ENCODE measurements around the gene PLIN1.
"Not testable (repeated sequence)": the region's sequence is repeated elsewhere in the genome, so short reads cannot be mapped to it uniquely, and the experiment has no call there.

Gene PLIN1

GRCh38 chr15:89690276-89691218 lies 11.4 kb upstream of the PLIN1 start, which contains the start of the genes PEX11A and WDR93:
Gene PEX11A (minus strand): TSS chr15:89690754. CDS start chr15:89690632, 122 bp downstream.
Gene WDR93 (plus strand): TSS chr15:89690811. CDS start chr15:89701747, 10,936 bp downstream.
- Histone ChIP-seq H3K27me3 (ENCODE audit: insufficient read depth, low read length) (no peaks in the 10 kb centered on the region; the same call in 1 of the 2 replicates), H2AFZ (ENCODE audit: low read length, unreplicated experiment) (peak within 1 kb of the TSS; percentile 98), H3K36me3 (ENCODE audit: insufficient read depth, low read length) (no peaks in the 10 kb centered on the region), H3K4me1 (ENCODE audit: control insufficient read depth, insufficient read depth, low read length, unreplicated experiment) (no peaks in the 10 kb centered on the region), H3K4me3 (ENCODE audit: low read depth, low read length) (peak within 1 kb of the TSS; percentile 91), H3K27ac (ENCODE audit: low read depth, low read length) (no peak within 1 kb of the TSS), H3K79me2 (ENCODE audit: control insufficient read depth, insufficient read depth, low read length, unreplicated experiment) (no peaks in the 10 kb centered on the region)

GRCh38 chr15:89689930-89690275 lies 10.7 kb upstream of the PLIN1 start:
- not testable (repeated sequence) for H3K27ac ChIP-seq (ENCODE audit: low read depth, low read length)

GRCh38 chr15:89686522-89686921 lies 7.4 kb upstream of the PLIN1 start:
- Histone ChIP-seq H2AFZ (ENCODE audit: low read length, unreplicated experiment) (no peak overlapping the region), H3K27me3 (ENCODE audit: insufficient read depth, low read length) (no peaks in the 10 kb centered on the region), H3K36me3 (ENCODE audit: insufficient read depth, low read length) (no peaks in the 10 kb centered on the region), H3K4me3 (ENCODE audit: low read depth, low read length) (no peak overlapping the region), H3K27ac (ENCODE audit: low read depth, low read length) (no peak overlapping the region), H3K79me2 (ENCODE audit: control insufficient read depth, insufficient read depth, low read length, unreplicated experiment) (no peaks in the 10 kb centered on the region), H3K4me1 (ENCODE audit: control insufficient read depth, insufficient read depth, low read length, unreplicated experiment) (no peaks in the 10 kb centered on the region)

More at GRCh38 chr15:89689930-89690275, 10.7 kb upstream of the PLIN1 start:
- peak overlapping the region; percentile 91 for H3K4me3 ChIP-seq (ENCODE audit: low read depth, low read length)
- not testable (repeated sequence) for H3K4me1 ChIP-seq (ENCODE audit: control insufficient read depth, insufficient read depth, low read length, unreplicated experiment); H3K36me3 ChIP-seq (ENCODE audit: insufficient read depth, low read length); H3K27me3 ChIP-seq (ENCODE audit: insufficient read depth, low read length); H3K79me2 ChIP-seq (ENCODE audit: control insufficient read depth, insufficient read depth, low read length, unreplicated experiment)
- peak overlapping the region; percentile 98 for H2AFZ ChIP-seq (ENCODE audit: low read length, unreplicated experiment)

DNA sequence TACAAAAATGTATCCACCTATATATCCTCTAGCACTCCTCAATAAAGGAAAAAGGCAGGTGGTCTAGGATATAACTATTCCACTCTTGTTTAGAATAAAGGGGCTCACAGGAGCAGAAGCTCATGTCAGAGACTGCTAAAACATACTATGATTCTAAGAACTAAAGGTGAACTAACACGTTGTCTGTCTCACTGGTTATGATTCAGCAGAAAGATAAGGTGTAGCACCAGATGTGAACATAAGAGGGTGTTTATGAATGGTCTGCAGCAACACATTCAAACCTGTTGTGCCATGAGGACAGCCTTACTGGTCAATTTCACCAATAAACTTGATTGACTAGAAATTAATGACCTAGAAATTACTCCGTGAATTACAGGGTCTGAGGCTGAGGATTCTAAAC lies 6.8 kb upstream of the PLIN1 start:
- Histone ChIP-seq H3K27me3 (ENCODE audit: insufficient read depth, low read length) (no peaks in the 10 kb centered on the region), H3K4me1 (ENCODE audit: control insufficient read depth, insufficient read depth, low read length, unreplicated experiment) (peaks cover 5% of the 10 kb centered on the region), H3K27ac (ENCODE audit: low read depth, low read length) (no peak overlapping the region), H3K36me3 (ENCODE audit: insufficient read depth, low read length) (no peaks in the 10 kb centered on the region), H2AFZ (ENCODE audit: low read length, unreplicated experiment) (no peak overlapping the region), H3K79me2 (ENCODE audit: control insufficient read depth, insufficient read depth, low read length, unreplicated experiment) (no peaks in the 10 kb centered on the region), H3K4me3 (ENCODE audit: low read depth, low read length) (no peak overlapping the region)

DNA sequence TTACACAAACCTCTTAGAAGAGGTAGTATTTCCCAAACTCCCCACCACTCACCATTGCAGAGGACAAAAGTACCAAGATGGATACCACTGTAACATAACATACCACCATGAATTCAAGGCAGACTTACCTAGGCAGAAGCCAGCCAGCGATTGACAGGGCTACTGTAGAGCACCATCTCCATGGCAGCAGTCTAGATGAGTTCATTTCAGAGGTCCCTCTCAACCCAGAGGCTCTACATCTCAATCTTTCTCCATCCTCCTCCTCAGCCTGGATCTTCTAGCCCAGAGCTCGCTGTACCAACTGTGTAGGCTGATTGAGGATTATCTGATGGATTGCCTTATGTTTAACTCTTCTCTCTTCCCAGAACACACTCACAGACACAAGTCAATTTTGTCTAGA lies 2.0 kb upstream of the PLIN1 start:
- Histone ChIP-seq H3K27ac (ENCODE audit: low read depth, low read length) (no peak overlapping the region), H3K79me2 (ENCODE audit: control insufficient read depth, insufficient read depth, low read length, unreplicated experiment) (no peaks in the 10 kb centered on the region), H3K4me1 (ENCODE audit: control insufficient read depth, insufficient read depth, low read length, unreplicated experiment) (peaks cover 23% of the 10 kb centered on the region), H3K36me3 (ENCODE audit: insufficient read depth, low read length) (no peaks in the 10 kb centered on the region), H2AFZ (ENCODE audit: low read length, unreplicated experiment) (no peak overlapping the region), H3K4me3 (ENCODE audit: low read depth, low read length) (no peak overlapping the region; the same call in 1 of the 2 replicates), H3K27me3 (ENCODE audit: insufficient read depth, low read length) (no peaks in the 10 kb centered on the region)

GRCh38 chr15:89680282-89680873 lies 1.2 kb upstream of the PLIN1 start:
- peak overlapping the region; percentile 68 for H3K27ac ChIP-seq (ENCODE audit: low read depth, low read length)
- peaks cover 23% of the 10 kb centered on the region for H3K4me1 ChIP-seq (ENCODE audit: control insufficient read depth, insufficient read depth, low read length, unreplicated experiment)
- H3K79me2 ChIP-seq (ENCODE audit: control insufficient read depth, insufficient read depth, low read length, unreplicated experiment) = no peaks in the 10 kb centered on the region
- H3K27me3 ChIP-seq (ENCODE audit: insufficient read depth, low read length) = no peaks in the 10 kb centered on the region
- H3K36me3 ChIP-seq (ENCODE audit: insufficient read depth, low read length) = no peaks in the 10 kb centered on the region
- H2AFZ ChIP-seq (ENCODE audit: low read length, unreplicated experiment) = no peak overlapping the region
- no peak overlapping the region; the same call in 1 of the 2 replicates for H3K4me3 ChIP-seq (ENCODE audit: low read depth, low read length)

DNA sequence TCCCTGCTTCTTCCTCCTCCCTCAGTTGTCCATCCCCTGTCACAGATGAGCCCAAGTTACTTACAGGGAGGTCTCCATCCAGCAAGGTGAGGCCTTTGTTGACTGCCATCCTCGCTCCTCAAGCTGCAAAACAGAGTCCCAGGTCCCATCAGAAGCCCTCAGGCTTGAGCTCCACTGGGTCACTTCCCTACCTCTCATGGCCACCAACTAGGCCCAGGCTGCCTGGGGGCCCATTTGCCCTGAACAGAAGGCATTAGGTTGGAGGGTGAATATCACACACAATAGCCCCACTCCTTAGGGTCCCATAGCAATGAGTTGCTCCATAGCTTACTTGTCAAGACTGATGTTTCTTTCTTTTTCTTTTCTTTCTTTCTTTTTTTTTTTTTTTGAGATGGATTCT lies 1.8 kb downstream of the PLIN1 start:
- H3K27me3 ChIP-seq (ENCODE audit: insufficient read depth, low read length) = no peaks in the 10 kb centered on the region
- peaks cover 23% of the 10 kb centered on the region for H3K4me1 ChIP-seq (ENCODE audit: control insufficient read depth, insufficient read depth, low read length, unreplicated experiment)
- H2AFZ ChIP-seq (ENCODE audit: low read length, unreplicated experiment) = no peak overlapping the region
- no peaks in the 10 kb centered on the region for H3K79me2 ChIP-seq (ENCODE audit: control insufficient read depth, insufficient read depth, low read length, unreplicated experiment)
- no peak overlapping the region for H3K4me3 ChIP-seq (ENCODE audit: low read depth, low read length)
- no peaks in the 10 kb centered on the region for H3K36me3 ChIP-seq (ENCODE audit: insufficient read depth, low read length)
- no peak overlapping the region for H3K27ac ChIP-seq (ENCODE audit: low read depth, low read length)

- Histone ChIP-seq H3K79me2 (ENCODE audit: control insufficient read depth, insufficient read depth, low read length, unreplicated experiment) (no peaks in the 10 kb centered on the region), H3K4me3 (ENCODE audit: low read depth, low read length) (no peak overlapping the region), H3K27ac (ENCODE audit: low read depth, low read length) (no peak overlapping the region), H2AFZ (ENCODE audit: low read length, unreplicated experiment) (no peak overlapping the region), H3K27me3 (ENCODE audit: insufficient read depth, low read length) (no peaks in the 10 kb centered on the region), H3K36me3 (ENCODE audit: insufficient read depth, low read length) (no peaks in the 10 kb centered on the region), H3K4me1 (ENCODE audit: control insufficient read depth, insufficient read depth, low read length, unreplicated experiment) (peaks cover 14% of the 10 kb centered on the region)
Observed at GRCh38 chr15:89675606-89676005, 3.6 kb downstream of the PLIN1 start.

GRCh38 chr15:89674526-89674925 lies 4.6 kb downstream of the PLIN1 start:
- Histone ChIP-seq H3K4me1 (ENCODE audit: control insufficient read depth, insufficient read depth, low read length, unreplicated experiment) (peaks cover 5% of the 10 kb centered on the region), H3K27ac (ENCODE audit: low read depth, low read length) (no peak overlapping the region), H3K27me3 (ENCODE audit: insufficient read depth, low read length) (no peaks in the 10 kb centered on the region), H3K79me2 (ENCODE audit: control insufficient read depth, insufficient read depth, low read length, unreplicated experiment) (no peaks in the 10 kb centered on the region), H3K4me3 (ENCODE audit: low read depth, low read length) (no peak overlapping the region), H3K36me3 (ENCODE audit: insufficient read depth, low read length) (no peaks in the 10 kb centered on the region), H2AFZ (ENCODE audit: low read length, unreplicated experiment) (no peak overlapping the region)

- no peaks in the 10 kb centered on the region for H3K4me1 ChIP-seq (ENCODE audit: control insufficient read depth, insufficient read depth, low read length, unreplicated experiment)
- H3K79me2 ChIP-seq (ENCODE audit: control insufficient read depth, insufficient read depth, low read length, unreplicated experiment) = no peaks in the 10 kb centered on the region
- H2AFZ ChIP-seq (ENCODE audit: low read length, unreplicated experiment) = no peak overlapping the region
- no peak overlapping the region for H3K27ac ChIP-seq (ENCODE audit: low read depth, low read length)
- H3K4me3 ChIP-seq (ENCODE audit: low read depth, low read length) = no peak overlapping the region
- H3K36me3 ChIP-seq (ENCODE audit: insufficient read depth, low read length) = no peaks in the 10 kb centered on the region
- no peaks in the 10 kb centered on the region for H3K27me3 ChIP-seq (ENCODE audit: insufficient read depth, low read length)
Observed at GRCh38 chr15:89673165-89673512, 6.0 kb downstream of the PLIN1 start.

All from ACC112 (cell line).